ENCODE results near the gene DPF3. TPM values are rescaled to one million over a fixed set of nuclear protein-coding genes. Genes with fewer than 3 reads are reported as not detected.

DPF3 gene
- total RNA-seq, 6 experiments from 2014 or later: 4.1 to 6.6 (median 5.4) TPM

DNA sequence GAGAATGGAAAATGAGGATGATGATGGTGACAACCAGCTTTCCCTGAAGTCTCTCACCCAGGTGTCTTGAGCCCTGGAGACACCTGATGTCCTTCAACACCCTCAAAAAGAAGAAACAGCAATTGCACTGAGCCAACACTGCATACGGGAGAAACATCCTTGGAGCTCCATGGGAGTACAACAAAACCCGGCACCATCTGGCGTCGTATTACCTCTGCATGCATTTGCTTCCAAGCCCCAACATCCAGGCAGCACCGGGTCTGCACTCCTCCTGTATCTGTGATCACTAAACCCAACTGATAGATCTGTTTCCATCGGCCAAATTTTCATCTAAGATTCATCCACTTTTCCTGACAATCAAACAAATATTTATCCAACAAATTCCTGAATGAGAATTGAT is 249.9 kb downstream of the DPF3 start:
- Mint-ChIP-seq H3K4me1 (ENCODE audit: low read depth) (peaks cover 45% of the 10 kb centered on the region), H3K9me3 (peaks cover 15% of the 10 kb centered on the region), H3K27ac (peak overlapping the region; percentile 87), H3K27me3 (ENCODE audit: insufficient read depth) (peaks cover 5% of the 10 kb centered on the region; the same call in 1 of the 2 replicates), H3K4me3 (no peak overlapping the region), H3K36me3 (ENCODE audit: low read depth) (peaks cover 22% of the 10 kb centered on the region)
- no peak for DNase-seq
- no peak for TF ChIP-seq CTCF (IDR thresholded peaks at IDR 0.05)

DNA sequence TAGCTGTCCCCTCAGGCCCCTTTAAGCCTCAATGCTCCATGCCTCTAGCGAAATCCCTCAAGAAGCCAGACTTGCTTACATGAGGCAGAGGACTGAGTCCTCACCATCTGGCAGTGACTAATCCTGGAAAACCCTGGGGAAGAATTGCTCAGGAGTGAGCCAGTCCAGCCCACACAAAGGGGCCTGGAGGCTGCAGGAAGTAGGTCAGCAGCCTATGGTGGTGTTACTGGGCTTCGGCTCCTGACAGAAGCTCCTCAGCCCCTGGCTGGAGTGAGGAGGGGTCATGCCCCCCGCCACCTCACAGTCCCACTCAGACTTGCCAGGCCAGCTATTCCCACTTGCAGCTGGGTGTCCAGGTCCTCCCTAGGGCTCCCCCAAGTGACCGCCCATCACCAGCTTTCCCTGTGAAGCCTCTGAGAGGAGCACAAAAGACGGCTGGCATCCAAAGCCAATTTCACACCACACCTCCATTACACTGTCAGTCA is 250.5 kb downstream of the DPF3 start:
- peak; percentile 95 for DNase-seq
- TF ChIP-seq CTCF (IDR thresholded peaks at IDR 0.05): peak; percentile 37; the same call in 1 of the 2 replicates
- H3K9me3 Mint-ChIP-seq: peaks cover 15% of the 10 kb centered on the region
- H3K4me1 Mint-ChIP-seq (ENCODE audit: low read depth): peaks cover 52% of the 10 kb centered on the region
- peak overlapping the region; percentile 87 for H3K27ac Mint-ChIP-seq
- H3K36me3 Mint-ChIP-seq (ENCODE audit: low read depth): peaks cover 22% of the 10 kb centered on the region
- peaks cover 5% of the 10 kb centered on the region; the same call in 1 of the 2 replicates for H3K27me3 Mint-ChIP-seq (ENCODE audit: insufficient read depth)
- H3K4me3 Mint-ChIP-seq: peak overlapping the region; percentile 42

DNA sequence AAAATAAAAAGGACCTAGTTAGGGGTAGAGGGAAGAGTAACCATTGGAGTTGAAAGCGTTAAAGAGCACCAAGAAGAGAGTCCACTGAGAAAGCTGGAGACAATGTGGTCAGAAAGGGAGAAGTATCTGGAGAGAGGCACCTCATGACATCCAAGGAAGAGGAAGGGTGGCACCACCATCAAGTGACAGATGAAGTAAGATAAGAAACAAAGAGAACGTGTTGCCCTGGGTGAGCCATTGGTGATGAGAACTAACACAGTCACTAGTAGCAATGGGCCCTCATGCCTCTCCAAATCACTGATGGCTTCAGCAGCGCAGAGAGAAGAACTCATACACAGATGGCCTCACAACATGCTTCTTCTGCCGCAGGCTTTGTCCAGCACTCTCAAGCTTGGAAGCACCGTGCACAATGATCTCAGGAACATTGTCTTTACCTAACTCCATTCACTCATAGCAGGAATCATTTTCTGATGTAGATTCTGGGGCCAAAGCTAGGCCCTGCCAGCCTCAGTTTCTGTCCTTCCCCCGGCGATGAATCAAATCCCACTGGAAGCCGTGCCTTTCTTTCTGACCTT is 252.9 kb downstream of the DPF3 start:
- no peak for TF ChIP-seq CTCF (IDR thresholded peaks at IDR 0.05)
- Mint-ChIP-seq H3K36me3 (ENCODE audit: low read depth) (peaks cover 22% of the 10 kb centered on the region), H3K27ac (no peak overlapping the region), H3K9me3 (peaks cover 15% of the 10 kb centered on the region), H3K4me3 (no peak overlapping the region), H3K27me3 (ENCODE audit: insufficient read depth) (peaks cover 5% of the 10 kb centered on the region), H3K4me1 (ENCODE audit: low read depth) (peaks cover 76% of the 10 kb centered on the region)
- no peak for DNase-seq

GRCh38 chr14:72638021-72638420 is 255.9 kb downstream of the DPF3 start:
- Mint-ChIP-seq H3K27ac (peak overlapping the region; percentile 79), H3K4me1 (ENCODE audit: low read depth) (peaks cover 83% of the 10 kb centered on the region)

GRCh38 chr14:72636871-72637270 is 257.0 kb downstream of the DPF3 start:
- Mint-ChIP-seq H3K27ac (peak overlapping the region; percentile 79), H3K4me1 (ENCODE audit: low read depth) (peaks cover 81% of the 10 kb centered on the region), H3K9me3 (peaks cover 15% of the 10 kb centered on the region), H3K27me3 (ENCODE audit: insufficient read depth) (peaks cover 3% of the 10 kb centered on the region), H3K4me3 (peak overlapping the region; percentile 50; the same call in 1 of the 2 replicates), H3K36me3 (ENCODE audit: low read depth) (peaks cover 24% of the 10 kb centered on the region)
- no peak for DNase-seq
- TF ChIP-seq CTCF (IDR thresholded peaks at IDR 0.05): no peak

More at GRCh38 chr14:72638021-72638420, 255.9 kb downstream of the DPF3 start:
- Mint-ChIP-seq H3K4me3 (peak overlapping the region; percentile 32; the same call in 1 of the 2 replicates), H3K27me3 (ENCODE audit: insufficient read depth) (peaks cover 3% of the 10 kb centered on the region), H3K9me3 (peaks cover 15% of the 10 kb centered on the region), H3K36me3 (ENCODE audit: low read depth) (peaks cover 26% of the 10 kb centered on the region)
- no peak for TF ChIP-seq CTCF (IDR thresholded peaks at IDR 0.05)
- peak; percentile 86 for DNase-seq
